ENCODE measurements around the gene BAZ1B.

DNA sequence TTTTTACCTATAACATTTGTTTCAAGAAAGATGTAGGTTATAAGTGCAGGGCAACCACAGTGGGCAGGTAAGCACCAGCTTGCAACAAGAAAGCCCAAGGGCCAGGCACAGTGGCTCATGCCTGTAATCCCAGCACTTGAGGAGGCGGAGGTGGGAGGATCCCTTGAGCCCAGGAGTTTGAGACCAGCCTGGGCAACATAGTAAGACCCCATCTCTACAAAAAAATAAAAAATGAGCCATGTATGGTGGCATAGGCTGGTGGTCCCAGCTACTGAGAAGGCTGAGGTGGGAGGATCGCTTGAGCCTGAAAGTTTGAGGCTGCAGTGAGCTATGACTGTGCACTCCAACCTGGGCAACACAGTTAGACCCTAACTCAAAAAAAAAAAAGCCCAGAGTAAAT lies 22.6 kb upstream of the BAZ1B start:
- TF ChIP-seq CTCF (IDR thresholded peaks at IDR 0.05; ENCODE audit: low read depth, low read length, missing input control) (no peak), HNF4A (conservative IDR thresholded peaks at IDR 0.05) (no peak), RAD21 (IDR thresholded peaks at IDR 0.05) (no peak), TAF1 (conservative IDR thresholded peaks at IDR 0.05) (no peak), YY1 (IDR thresholded peaks at IDR 0.05) (no peak), FOXA1 (IDR thresholded peaks at IDR 0.05) (no peak), RXRA (IDR thresholded peaks at IDR 0.05) (no peak), EGR1 (IDR thresholded peaks at IDR 0.05; ENCODE audit: low read depth in 2 of 2) (no peak), ZBTB33 (IDR thresholded peaks at IDR 0.05) (no peak), JUND (IDR thresholded peaks at IDR 0.05) (no peak)
- TF ChIP-seq, protein P1, sequence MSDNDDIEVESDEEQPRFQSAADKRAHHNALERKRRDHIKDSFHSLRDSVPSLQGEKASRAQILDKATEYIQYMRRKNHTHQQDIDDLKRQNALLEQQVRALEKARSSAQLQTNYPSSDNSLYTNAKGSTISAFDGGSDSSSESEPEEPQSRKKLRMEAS (IDR thresholded peaks at IDR 0.05) = no peak
- TF ChIP-seq, protein P2, sequence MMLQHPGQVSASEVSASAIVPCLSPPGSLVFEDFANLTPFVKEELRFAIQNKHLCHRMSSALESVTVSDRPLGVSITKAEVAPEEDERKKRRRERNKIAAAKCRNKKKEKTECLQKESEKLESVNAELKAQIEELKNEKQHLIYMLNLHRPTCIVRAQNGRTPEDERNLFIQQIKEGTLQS (IDR thresholded peaks at IDR 0.05) = no peak
- TF ChIP-seq, protein P3, sequence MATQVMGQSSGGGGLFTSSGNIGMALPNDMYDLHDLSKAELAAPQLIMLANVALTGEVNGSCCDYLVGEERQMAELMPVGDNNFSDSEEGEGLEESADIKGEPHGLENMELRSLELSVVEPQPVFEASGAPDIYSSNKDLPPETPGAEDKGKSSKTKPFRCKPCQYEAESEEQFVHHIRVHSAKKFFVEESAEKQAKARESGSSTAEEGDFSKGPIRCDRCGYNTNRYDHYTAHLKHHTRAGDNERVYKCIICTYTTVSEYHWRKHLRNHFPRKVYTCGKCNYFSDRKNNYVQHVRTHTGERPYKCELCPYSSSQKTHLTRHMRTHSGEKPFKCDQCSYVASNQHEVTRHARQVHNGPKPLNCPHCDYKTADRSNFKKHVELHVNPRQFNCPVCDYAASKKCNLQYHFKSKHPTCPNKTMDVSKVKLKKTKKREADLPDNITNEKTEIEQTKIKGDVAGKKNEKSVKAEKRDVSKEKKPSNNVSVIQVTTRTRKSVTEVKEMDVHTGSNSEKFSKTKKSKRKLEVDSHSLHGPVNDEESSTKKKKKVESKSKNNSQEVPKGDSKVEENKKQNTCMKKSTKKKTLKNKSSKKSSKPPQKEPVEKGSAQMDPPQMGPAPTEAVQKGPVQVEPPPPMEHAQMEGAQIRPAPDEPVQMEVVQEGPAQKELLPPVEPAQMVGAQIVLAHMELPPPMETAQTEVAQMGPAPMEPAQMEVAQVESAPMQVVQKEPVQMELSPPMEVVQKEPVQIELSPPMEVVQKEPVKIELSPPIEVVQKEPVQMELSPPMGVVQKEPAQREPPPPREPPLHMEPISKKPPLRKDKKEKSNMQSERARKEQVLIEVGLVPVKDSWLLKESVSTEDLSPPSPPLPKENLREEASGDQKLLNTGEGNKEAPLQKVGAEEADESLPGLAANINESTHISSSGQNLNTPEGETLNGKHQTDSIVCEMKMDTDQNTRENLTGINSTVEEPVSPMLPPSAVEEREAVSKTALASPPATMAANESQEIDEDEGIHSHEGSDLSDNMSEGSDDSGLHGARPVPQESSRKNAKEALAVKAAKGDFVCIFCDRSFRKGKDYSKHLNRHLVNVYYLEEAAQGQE (IDR thresholded peaks at IDR 0.05) = no peak

All from liver (tissue), 3 donors.